RPMI7951 (cell line): ENCODE results near the gene SGPP1. TPM values are rescaled to one million over a fixed set of nuclear protein-coding genes. Genes with fewer than 3 reads are reported as not detected.
"Not testable (repeated sequence)": the region's sequence is repeated elsewhere in the genome, so short reads cannot be mapped to it uniquely, and the experiment has no call there.

Experiments
- DNase-seq: peaks from one replicate; pipeline ENCODE4 v3.0.0-alpha.2; 2012; ENCODE audit warnings: low read depth
- total RNA-seq: library from RNA; depleted of rRNA; stranded (reverse); fragments of >200 nt; shearing (Covaris generic); gene quantifications from 2 replicates; pipeline ENCODE4 v1.2.3, GENCODE V29; 2014; rRNA removed

Gene SGPP1
- total RNA-seq, 1 experiment from 2014 or later, result 29.6 TPM

DNA sequence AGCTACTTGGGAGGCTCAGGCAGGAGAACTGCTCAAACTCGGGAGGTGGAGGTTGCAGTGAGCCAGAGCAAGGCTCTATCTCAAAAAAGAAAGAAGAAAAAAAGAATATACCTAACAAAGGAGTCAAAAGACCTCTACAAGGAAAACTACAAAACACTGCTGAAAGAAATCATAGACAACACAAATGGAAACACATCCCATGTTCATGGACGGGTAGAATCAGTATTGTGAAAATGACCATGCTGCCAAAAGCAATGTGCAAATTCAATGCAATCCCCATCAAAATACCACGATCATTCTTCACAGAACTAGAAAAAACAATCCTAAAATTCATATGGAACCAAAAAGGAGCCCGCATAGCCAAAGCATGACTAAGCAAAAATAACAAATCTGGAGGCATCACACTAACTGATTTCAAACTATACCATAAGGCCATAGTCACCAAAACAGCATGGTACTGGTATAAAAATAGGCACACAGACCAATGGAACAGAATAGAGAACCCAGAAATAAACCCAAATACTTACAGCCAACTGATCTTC, 91.7 kb downstream of the SGPP1 start:
- DNase-seq, result not testable (repeated sequence)

Other genes with a start within 250 kb of the SGPP1 start
- gene PPP2R5E, start 184.7 kb downstream of the SGPP1 start, total RNA-seq, result 17.6 and 21.9 TPM in 2 replicates
- gene WDR89, start 86.2 kb downstream of the SGPP1 start, total RNA-seq, result 9.5 and 11.6 TPM in 2 replicates
- gene SYNE2, start 124.9 kb upstream of the SGPP1 start, total RNA-seq, result 22.2 and 24.2 TPM in 2 replicates